Left ventricle myocardium inferior (tissue), 1 donor: Measurements from ENCODE around the gene FANCM. TPM values are rescaled to one million over a fixed set of nuclear protein-coding genes. Genes with fewer than 3 reads are reported as not detected.
A peak's percentile ranks its signal among the peaks of the same experiment; 100 is the strongest.

Experiments
- DNase-seq: peaks from one replicate; pipeline ENCODE4 v3.0.0-alpha.2; 2020
- H3K27ac ChIP-seq: fragments of 200-600 bp; replicated peaks from 2 replicates; pipeline ENCODE4 v1.8.0; 2021
- H3K27me3 ChIP-seq: fragments of 200-600 bp; 2 replicates; pipeline ENCODE4 v1.8.0; 2021; ENCODE audit warnings: low read depth
- H3K36me3 ChIP-seq: fragments of 200-600 bp; 2 replicates; pipeline ENCODE4 v1.8.0; 2021
- H3K4me1 ChIP-seq: fragments of 200-600 bp; 2 replicates; pipeline ENCODE4 v1.8.0; 2021
- H3K4me3 ChIP-seq: fragments of 200-600 bp; 2 replicates; pipeline ENCODE4 v1.8.0; 2021; ENCODE audit warnings: mild to moderate bottlenecking, moderate library complexity
- H3K9me3 ChIP-seq: fragments of 200-600 bp; replicated peaks from 2 replicates; pipeline ENCODE4 v1.8.0; 2021
- intact Hi-C: fragments of 100-400 bp; cut with micrococcal nuclease; formaldehyde crosslinking; loops from one replicate; pipeline ENCODE4 v1.11.0; 2022
- total RNA-seq: library from RNA; stranded (reverse); fragmentation: NEBNext Ultra II Directional; extraction: Animal tissue kit (Norgen Biotek cat#: 25700); gene quantifications from one replicate; pipeline ENCODE4 v1.2.1, GENCODE V29; 2021
- TF ChIP-seq, protein P1 (sequence below): fragments of 200-600 bp; IDR thresholded peaks from 2 replicates; pipeline ENCODE4 v1.8.0; 2021; ENCODE audit warnings: antibody characterized with exemption, mild to moderate bottlenecking, borderline replicate concordance
- donor health status: DM: no; HTN: yes; CAD: no; lungs with severe emphysema.

FANCM gene
- total RNA-seq, 1 donor from 2014 or later = 2.7 TPM

DNA sequence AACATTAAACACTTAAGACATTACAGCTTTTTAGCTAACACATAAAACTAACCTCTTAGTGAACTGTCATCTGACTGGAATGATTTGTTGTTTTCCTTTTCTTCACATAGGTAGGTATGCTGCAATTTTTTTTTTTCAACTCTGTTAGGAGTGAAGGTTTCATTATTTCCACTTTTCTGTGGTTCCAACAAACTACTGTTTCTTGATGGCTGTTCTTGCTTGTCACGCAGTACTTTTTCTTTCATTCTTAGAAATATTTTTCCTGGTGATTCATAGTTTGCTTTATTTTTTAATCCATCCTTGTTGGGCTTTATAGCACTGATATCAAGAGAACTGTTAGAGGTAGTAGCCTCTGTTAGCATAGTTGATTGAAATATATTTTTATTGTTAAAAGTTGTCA is 111.0 kb downstream of the FANCM start:
- intact Hi-C loops = no loop called here
- Histone ChIP-seq H3K36me3 (no peaks in the 10 kb centered on the region), H3K9me3 (no peaks in the 10 kb centered on the region), H3K4me3 (no peak overlapping the region), H3K27me3 (no peaks in the 10 kb centered on the region), H3K27ac (no peak overlapping the region), H3K4me1 (peaks cover 35% of the 10 kb centered on the region)
- TF ChIP-seq, protein P1, sequence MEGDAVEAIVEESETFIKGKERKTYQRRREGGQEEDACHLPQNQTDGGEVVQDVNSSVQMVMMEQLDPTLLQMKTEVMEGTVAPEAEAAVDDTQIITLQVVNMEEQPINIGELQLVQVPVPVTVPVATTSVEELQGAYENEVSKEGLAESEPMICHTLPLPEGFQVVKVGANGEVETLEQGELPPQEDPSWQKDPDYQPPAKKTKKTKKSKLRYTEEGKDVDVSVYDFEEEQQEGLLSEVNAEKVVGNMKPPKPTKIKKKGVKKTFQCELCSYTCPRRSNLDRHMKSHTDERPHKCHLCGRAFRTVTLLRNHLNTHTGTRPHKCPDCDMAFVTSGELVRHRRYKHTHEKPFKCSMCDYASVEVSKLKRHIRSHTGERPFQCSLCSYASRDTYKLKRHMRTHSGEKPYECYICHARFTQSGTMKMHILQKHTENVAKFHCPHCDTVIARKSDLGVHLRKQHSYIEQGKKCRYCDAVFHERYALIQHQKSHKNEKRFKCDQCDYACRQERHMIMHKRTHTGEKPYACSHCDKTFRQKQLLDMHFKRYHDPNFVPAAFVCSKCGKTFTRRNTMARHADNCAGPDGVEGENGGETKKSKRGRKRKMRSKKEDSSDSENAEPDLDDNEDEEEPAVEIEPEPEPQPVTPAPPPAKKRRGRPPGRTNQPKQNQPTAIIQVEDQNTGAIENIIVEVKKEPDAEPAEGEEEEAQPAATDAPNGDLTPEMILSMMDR = no peak
- DNase-seq = no peak

DNA sequence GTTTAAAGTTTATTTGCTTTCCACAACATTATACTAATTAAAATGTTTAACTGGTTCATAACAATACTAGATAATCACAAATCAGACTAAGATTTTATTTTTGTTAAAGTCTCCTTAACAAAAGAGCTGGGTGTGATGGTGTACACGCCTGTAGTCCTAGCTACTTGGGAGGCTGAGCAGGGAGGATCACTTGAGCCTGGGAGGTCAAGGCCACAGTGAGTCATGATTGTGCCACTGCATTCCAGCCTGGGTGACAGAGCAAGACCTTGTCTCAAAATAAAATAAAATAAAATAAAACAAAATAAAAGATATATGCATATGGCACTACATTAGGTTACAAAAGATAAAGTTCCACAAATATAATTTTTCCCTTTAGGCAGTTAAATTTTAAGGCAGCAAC is 111.7 kb downstream of the FANCM start:
- Histone ChIP-seq H3K9me3 (no peaks in the 10 kb centered on the region), H3K27ac (no peak overlapping the region), H3K36me3 (no peaks in the 10 kb centered on the region), H3K4me3 (no peak overlapping the region), H3K4me1 (peaks cover 42% of the 10 kb centered on the region), H3K27me3 (no peaks in the 10 kb centered on the region)
- TF ChIP-seq, protein P1 = no peak
- intact Hi-C loops = no loop called here
- no peak for DNase-seq

DNA sequence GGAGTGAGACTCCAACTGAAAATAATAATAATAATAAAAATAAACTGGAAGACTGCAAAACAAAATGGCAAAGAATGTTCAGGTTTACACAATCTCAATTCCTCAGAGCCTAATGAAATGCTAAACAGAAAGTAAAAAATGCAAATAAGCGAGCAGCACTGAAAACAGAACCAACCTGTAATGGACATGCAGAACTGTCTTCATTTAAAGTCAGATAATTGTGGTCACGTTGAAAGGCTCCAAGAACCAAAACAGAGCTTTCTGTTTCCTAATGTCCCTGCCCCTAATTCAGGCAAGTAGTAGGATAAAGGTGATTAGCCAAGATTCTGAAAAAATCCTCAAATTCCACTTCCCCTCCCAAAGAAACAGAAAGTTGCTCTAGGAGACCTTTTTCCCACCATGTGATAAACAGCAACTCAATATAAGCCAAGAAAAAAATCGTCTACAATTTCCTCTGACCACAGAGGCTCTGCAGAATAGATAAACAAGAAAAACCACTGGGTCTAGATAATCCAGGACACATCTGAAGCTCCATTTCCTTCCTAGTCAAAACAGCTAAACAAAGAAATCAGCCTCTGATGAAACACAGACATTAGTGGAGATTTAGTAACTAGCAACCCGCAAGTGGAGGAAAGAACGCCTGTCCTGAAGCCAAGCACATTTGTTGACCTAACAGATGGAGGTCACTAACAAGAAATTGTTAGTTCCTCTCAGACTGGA is 114.3 kb downstream of the FANCM start:
- peaks cover 50% of the 10 kb centered on the region for H3K4me1 ChIP-seq
- no peaks in the 10 kb centered on the region for H3K36me3 ChIP-seq
- DNase-seq = no peak
- peak overlapping the region; percentile 10 for H3K4me3 ChIP-seq
- no peaks in the 10 kb centered on the region for H3K27me3 ChIP-seq
- peak overlapping the region; percentile 26 for H3K27ac ChIP-seq
- TF ChIP-seq, protein P1 = no peak
- intact Hi-C loops = loop anchor here (10.0 kb wide), 1 partner anchor 355 kb away; a partner anchor contains a TSS
- no peaks in the 10 kb centered on the region for H3K9me3 ChIP-seq

Other genes starting within 250 kb of the FANCM start
- gene KLHL28, start 174.0 kb upstream of the FANCM start, total RNA-seq = 10.0 TPM
- gene TOGARAM1, start 173.7 kb upstream of the FANCM start, total RNA-seq = 21.6 TPM
- gene PRPF39, start 51.8 kb upstream of the FANCM start, total RNA-seq = 11.1 TPM
- 107 TPM for gene FKBP3, start 1.4 kb upstream of the FANCM start, total RNA-seq
- gene MIS18BP1, start 117.3 kb downstream of the FANCM start, total RNA-seq = 6.9 TPM